ENCODE measurements around the gene RUNX1. TPM values are rescaled to one million over a fixed set of nuclear protein-coding genes. Genes with fewer than 3 reads are reported as not detected.

The RUNX1 gene
- total RNA-seq, 1 donor from 2014 or later, result 7.8 TPM

DNA sequence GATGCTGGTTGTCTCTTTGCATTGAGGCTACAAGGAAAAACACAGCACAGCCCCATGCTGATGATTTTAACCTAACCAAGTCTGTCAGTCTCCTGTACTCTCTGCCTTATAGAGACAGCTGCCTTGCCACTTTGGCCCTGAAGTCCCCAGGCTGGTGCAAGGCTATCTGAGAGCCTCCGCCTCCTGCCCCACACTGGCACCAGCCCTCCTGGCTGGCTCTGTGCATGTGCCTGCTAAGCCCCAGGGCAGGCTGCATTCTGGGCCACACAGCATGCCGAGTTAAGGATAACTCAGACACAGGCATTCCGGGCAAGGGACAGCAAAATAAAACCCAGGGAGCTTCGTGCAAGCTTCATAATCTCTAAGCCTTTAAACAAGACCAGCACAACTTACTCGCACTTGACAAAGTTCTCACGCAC, 910 bp downstream of the RUNX1 start:
- H3K9ac ChIP-seq (ENCODE audit: low read depth in 1 of 3, low read length in 3 of 3), result peak overlapping the region; percentile 79 to 93 (median 81)
- peak overlapping the region; percentile 76 for H3K27ac ChIP-seq (ENCODE audit: low read depth, low read length)
- H3K27me3 ChIP-seq (ENCODE audit: control insufficient read depth in 3 of 3, insufficient read depth in 3 of 3, low read length in 3 of 3), result no peaks in the 10 kb centered on the region
- H3K4me1 ChIP-seq (ENCODE audit: control insufficient read depth in 3 of 3, insufficient read depth in 3 of 3, low read length in 3 of 3), result peaks cover 40 to 65% (median 45%) of the 10 kb centered on the region in 3 donors
- no peaks in the 10 kb centered on the region for H3K36me3 ChIP-seq (ENCODE audit: control insufficient read depth in 3 of 3, insufficient read depth in 3 of 3, low read length in 3 of 3)
- peak overlapping the region; percentile 63 to 77 (median 73) for H3K4me3 ChIP-seq (ENCODE audit: low read length in 3 of 3)
- H3K9me3 ChIP-seq (ENCODE audit: control insufficient read depth in 3 of 3, low read length in 3 of 3), result no peaks in the 10 kb centered on the region

DNA sequence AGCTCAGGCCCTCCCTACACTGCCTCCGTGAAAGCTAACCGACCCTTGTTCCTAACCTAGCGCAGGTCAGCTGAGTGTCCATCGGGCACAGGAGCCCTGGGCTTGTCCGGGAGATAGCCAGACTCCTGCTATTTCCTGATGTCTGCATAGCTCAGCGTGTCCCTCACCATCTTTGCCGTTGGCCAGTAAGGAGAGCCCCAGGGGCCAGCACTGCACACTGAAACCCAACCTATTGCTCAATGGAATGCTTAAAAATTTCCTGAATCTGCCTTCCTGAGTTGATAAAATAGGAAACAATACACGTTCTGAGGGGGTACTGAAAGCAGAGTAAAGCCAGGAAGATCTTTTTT, 2.2 kb downstream of the RUNX1 start:
- no peaks in the 10 kb centered on the region for H3K27me3 ChIP-seq (ENCODE audit: control insufficient read depth in 3 of 3, insufficient read depth in 3 of 3, low read length in 3 of 3)
- peak overlapping the region; percentile 34 for H3K27ac ChIP-seq (ENCODE audit: low read depth, low read length)
- H3K9me3 ChIP-seq (ENCODE audit: control insufficient read depth in 3 of 3, low read length in 3 of 3), result no peaks in the 10 kb centered on the region
- no peaks in the 10 kb centered on the region for H3K36me3 ChIP-seq (ENCODE audit: control insufficient read depth in 3 of 3, insufficient read depth in 3 of 3, low read length in 3 of 3)
- peak overlapping the region; percentile 63 to 77 (median 73) for H3K4me3 ChIP-seq (ENCODE audit: low read length in 3 of 3)
- peak overlapping the region; percentile 79 to 93 (median 81) for H3K9ac ChIP-seq (ENCODE audit: low read depth in 1 of 3, low read length in 3 of 3)
- H3K4me1 ChIP-seq (ENCODE audit: control insufficient read depth in 3 of 3, insufficient read depth in 3 of 3, low read length in 3 of 3), result peaks cover 34 to 54% (median 40%) of the 10 kb centered on the region in 3 donors

DNA sequence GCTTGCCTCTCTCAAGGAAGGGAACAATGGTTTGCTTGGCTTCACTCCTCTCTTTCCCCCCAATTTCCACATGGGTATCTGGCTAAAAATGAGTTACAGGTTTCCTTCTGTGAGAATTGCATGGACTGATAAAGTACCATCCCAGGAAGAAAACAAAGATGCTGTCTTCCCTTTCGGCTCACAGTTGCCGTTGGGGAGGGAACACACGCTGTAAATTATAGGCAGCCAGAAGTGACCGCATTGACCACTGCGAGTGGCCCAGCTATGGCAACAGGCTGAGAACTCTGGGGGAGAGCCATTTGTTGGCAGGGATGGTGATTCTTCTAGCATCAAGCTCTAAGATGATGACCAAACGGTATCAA, 2.9 kb downstream of the RUNX1 start:
- H3K27ac ChIP-seq (ENCODE audit: low read depth, low read length), result no peak overlapping the region
- H3K27me3 ChIP-seq (ENCODE audit: control insufficient read depth in 3 of 3, insufficient read depth in 3 of 3, low read length in 3 of 3), result no peaks in the 10 kb centered on the region
- peaks cover 31 to 50% (median 36%) of the 10 kb centered on the region in 3 donors for H3K4me1 ChIP-seq (ENCODE audit: control insufficient read depth in 3 of 3, insufficient read depth in 3 of 3, low read length in 3 of 3)
- H3K36me3 ChIP-seq (ENCODE audit: control insufficient read depth in 3 of 3, insufficient read depth in 3 of 3, low read length in 3 of 3), result no peaks in the 10 kb centered on the region
- H3K4me3 ChIP-seq (ENCODE audit: low read length in 3 of 3), result peak overlapping the region in 1 of 3 donors; percentile 73
- no peaks in the 10 kb centered on the region for H3K9me3 ChIP-seq (ENCODE audit: control insufficient read depth in 3 of 3, low read length in 3 of 3)
- peak overlapping the region in 1 of 3 donors; percentile 79 for H3K9ac ChIP-seq (ENCODE audit: low read depth in 1 of 3, low read length in 3 of 3)

DNA sequence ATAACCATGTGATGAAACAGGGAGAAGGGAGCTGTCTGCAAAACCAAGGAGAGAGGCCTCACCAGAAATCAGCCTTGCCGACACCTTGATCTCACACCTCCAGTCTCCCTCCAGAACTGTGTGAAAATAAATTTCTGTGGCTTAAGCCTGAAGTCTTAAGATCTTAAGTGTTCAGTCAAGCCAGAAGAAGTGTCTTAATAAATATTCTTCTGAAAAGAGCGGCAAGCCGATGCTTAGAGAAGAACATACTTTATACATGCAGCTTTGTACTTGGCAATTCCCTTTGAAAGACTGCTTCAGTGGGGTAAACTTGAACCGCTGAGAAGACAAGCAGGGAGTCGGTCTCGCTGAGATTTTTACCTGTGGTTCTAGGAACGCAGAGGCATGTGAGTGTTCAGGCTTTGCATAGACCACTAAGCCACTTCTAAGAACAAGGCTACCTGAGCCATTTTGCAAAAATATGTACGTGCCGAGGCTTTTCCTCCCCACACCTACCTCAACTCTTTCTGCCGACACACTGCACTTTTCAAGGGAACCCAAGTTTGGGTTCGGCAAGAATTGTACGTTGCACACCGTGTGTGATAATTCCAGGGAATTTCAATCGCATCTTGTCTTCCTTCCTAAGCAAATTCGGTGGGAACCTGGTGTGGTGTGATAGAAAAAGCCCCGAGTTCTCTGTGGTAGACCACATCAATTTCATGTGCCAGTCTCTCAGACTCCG, 3.4 kb downstream of the RUNX1 start:
- H3K9ac ChIP-seq (ENCODE audit: low read depth in 1 of 3, low read length in 3 of 3), result no peak overlapping the region
- H3K27ac ChIP-seq (ENCODE audit: low read depth, low read length), result no peak overlapping the region
- peak overlapping the region in 1 of 3 donors; percentile 73 for H3K4me3 ChIP-seq (ENCODE audit: low read length in 3 of 3)
- peaks cover 26 to 45% (median 30%) of the 10 kb centered on the region in 3 donors for H3K4me1 ChIP-seq (ENCODE audit: control insufficient read depth in 3 of 3, insufficient read depth in 3 of 3, low read length in 3 of 3)
- no peaks in the 10 kb centered on the region for H3K27me3 ChIP-seq (ENCODE audit: control insufficient read depth in 3 of 3, insufficient read depth in 3 of 3, low read length in 3 of 3)
- H3K9me3 ChIP-seq (ENCODE audit: control insufficient read depth in 3 of 3, low read length in 3 of 3), result no peaks in the 10 kb centered on the region
- H3K36me3 ChIP-seq (ENCODE audit: control insufficient read depth in 3 of 3, insufficient read depth in 3 of 3, low read length in 3 of 3), result no peaks in the 10 kb centered on the region

DNA sequence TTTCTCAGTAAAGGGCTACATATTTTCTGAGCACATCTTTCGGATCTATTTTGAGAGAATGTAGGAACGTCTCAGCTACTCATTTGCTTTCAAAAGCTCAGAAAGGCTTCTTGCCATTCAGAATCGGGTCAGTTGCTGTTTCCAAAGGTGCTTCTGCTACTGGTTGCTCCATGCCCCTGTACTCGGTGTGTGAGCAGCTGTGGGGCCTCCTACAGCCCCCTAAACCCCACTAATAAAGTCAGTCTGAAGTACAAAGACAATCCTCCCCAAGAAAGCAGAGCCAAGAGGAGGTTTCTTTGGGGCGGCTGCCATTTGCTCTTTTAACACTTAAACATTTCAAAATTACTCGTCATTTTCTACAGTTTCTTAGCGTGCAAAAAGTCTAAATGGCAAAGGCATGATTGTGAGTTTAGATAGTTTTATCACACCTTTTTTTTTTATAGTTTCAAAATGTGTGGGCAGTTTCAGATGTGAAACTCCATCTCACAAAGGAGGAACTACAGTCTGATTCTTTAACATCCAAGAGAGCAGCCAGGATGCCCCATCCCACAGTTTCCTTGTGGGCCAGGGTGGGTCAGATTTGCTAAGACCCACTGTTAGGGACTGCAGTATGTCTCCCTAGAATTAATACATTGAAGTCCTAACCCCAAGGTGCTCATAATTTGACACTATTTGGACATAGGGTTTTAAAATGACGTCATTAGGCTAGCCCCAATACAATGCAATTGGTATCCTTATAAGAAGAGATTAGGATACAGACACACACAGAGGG, 4.1 kb downstream of the RUNX1 start:
- Histone ChIP-seq H3K9ac (ENCODE audit: low read depth in 1 of 3, low read length in 3 of 3) (no peak overlapping the region), H3K36me3 (ENCODE audit: control insufficient read depth in 3 of 3, insufficient read depth in 3 of 3, low read length in 3 of 3) (no peaks in the 10 kb centered on the region), H3K27ac (ENCODE audit: low read depth, low read length) (no peak overlapping the region), H3K9me3 (ENCODE audit: control insufficient read depth in 3 of 3, low read length in 3 of 3) (no peaks in the 10 kb centered on the region), H3K4me1 (ENCODE audit: control insufficient read depth in 3 of 3, insufficient read depth in 3 of 3, low read length in 3 of 3) (peaks cover 22 to 37% (median 25%) of the 10 kb centered on the region in 3 donors), H3K4me3 (ENCODE audit: low read length in 3 of 3) (no peak overlapping the region), H3K27me3 (ENCODE audit: control insufficient read depth in 3 of 3, insufficient read depth in 3 of 3, low read length in 3 of 3) (no peaks in the 10 kb centered on the region)

DNA sequence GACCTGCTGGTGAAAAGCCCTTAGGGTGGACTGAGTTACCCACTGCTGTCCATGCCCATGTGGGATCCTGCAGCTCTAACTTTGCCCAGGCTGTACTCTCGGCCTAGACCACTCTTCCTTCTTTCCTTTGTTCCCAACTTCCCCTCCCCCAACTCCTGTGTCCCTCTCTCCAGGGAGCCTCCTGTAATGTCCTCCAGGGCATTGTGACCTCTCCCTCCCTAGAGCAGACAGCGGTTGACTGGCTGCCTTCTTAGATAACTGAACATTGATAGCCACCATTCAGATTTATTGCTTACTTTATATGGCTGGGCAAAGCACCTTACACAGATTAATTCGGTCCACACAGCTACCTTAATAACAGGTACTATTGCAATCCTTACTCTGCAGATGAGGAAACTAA, 5.0 kb downstream of the RUNX1 start:
- Histone ChIP-seq H3K27ac (ENCODE audit: low read depth, low read length) (no peak overlapping the region), H3K27me3 (ENCODE audit: control insufficient read depth in 3 of 3, insufficient read depth in 3 of 3, low read length in 3 of 3) (no peaks in the 10 kb centered on the region), H3K36me3 (ENCODE audit: control insufficient read depth in 3 of 3, insufficient read depth in 3 of 3, low read length in 3 of 3) (no peaks in the 10 kb centered on the region), H3K4me1 (ENCODE audit: control insufficient read depth in 3 of 3, insufficient read depth in 3 of 3, low read length in 3 of 3) (peaks cover 18 to 31% (median 22%) of the 10 kb centered on the region in 3 donors), H3K4me3 (ENCODE audit: low read length in 3 of 3) (no peak overlapping the region), H3K9me3 (ENCODE audit: control insufficient read depth in 3 of 3, low read length in 3 of 3) (no peaks in the 10 kb centered on the region), H3K9ac (ENCODE audit: low read depth in 1 of 3, low read length in 3 of 3) (no peak overlapping the region)

DNA sequence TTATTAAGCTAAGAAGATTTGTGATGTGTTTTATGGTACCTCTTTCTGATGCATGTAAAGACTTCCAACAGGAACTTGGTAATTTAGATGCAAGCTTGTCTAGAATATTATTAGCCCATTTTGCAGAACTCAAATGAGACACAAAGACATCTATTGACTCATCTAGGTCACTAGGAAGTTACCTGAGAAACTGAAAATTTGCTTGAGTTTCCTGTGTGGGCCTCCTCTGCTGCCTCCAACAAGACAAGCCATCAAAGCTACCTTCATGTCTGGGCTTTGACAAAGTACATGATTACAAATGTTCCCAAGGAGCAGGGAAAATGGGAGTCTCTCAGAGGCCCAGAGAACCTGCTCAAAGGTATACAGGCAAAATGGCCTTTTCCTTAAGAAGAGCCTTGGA, 5.6 kb downstream of the RUNX1 start:
- Histone ChIP-seq H3K9me3 (ENCODE audit: control insufficient read depth in 3 of 3, low read length in 3 of 3) (no peaks in the 10 kb centered on the region), H3K27me3 (ENCODE audit: control insufficient read depth in 3 of 3, insufficient read depth in 3 of 3, low read length in 3 of 3) (no peaks in the 10 kb centered on the region), H3K4me1 (ENCODE audit: control insufficient read depth in 3 of 3, insufficient read depth in 3 of 3, low read length in 3 of 3) (peaks cover 13 to 30% (median 17%) of the 10 kb centered on the region in 3 donors), H3K9ac (ENCODE audit: low read depth in 1 of 3, low read length in 3 of 3) (no peak overlapping the region), H3K27ac (ENCODE audit: low read depth, low read length) (no peak overlapping the region), H3K4me3 (ENCODE audit: low read length in 3 of 3) (no peak overlapping the region), H3K36me3 (ENCODE audit: control insufficient read depth in 3 of 3, insufficient read depth in 3 of 3, low read length in 3 of 3) (no peaks in the 10 kb centered on the region)

DNA sequence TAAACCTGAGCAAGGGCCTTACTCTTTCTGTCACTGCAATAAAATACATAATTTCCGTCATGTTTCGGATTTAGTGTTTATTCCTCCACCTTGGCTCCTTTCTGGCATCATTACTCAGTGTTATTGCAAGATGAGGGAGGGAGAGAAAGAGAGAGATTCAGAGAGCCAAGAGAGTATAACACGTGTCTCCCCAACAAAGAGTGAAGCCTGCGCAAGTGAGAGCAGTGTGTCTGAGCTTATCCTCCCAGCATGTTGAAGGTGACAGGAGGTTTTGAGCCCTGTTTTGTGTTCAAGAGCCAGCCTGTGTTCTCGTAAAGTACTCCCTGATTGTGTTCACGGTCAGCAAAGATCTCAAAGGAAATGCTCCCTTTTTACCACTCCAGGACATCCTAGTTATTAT, 6.3 kb downstream of the RUNX1 start:
- peaks cover 12 to 24% (median 15%) of the 10 kb centered on the region in 3 donors for H3K4me1 ChIP-seq (ENCODE audit: control insufficient read depth in 3 of 3, insufficient read depth in 3 of 3, low read length in 3 of 3)
- H3K27ac ChIP-seq (ENCODE audit: low read depth, low read length), result no peak overlapping the region
- H3K27me3 ChIP-seq (ENCODE audit: control insufficient read depth in 3 of 3, insufficient read depth in 3 of 3, low read length in 3 of 3), result no peaks in the 10 kb centered on the region
- H3K9ac ChIP-seq (ENCODE audit: low read depth in 1 of 3, low read length in 3 of 3), result no peak overlapping the region
- H3K4me3 ChIP-seq (ENCODE audit: low read length in 3 of 3), result no peak overlapping the region
- H3K36me3 ChIP-seq (ENCODE audit: control insufficient read depth in 3 of 3, insufficient read depth in 3 of 3, low read length in 3 of 3), result no peaks in the 10 kb centered on the region
- no peaks in the 10 kb centered on the region for H3K9me3 ChIP-seq (ENCODE audit: control insufficient read depth in 3 of 3, low read length in 3 of 3)

DNA sequence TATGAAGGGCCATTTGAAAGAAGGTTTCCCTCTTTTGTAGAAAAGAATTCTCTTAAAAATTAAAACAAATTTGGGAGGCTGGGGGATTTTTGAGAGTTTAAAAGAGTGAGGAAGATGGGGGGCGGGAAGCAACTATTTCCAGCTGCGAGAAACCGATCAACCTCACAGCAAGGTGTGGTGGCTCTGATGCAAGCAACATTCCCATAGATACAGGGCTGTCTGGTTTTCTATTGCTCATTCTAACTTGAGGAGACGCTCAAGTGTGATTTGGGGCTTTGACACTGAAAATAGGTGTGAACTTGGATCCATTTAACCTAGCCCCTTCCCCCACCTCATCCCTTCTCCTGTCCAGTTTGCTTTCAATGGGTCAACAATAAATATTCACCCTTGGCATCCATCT, 7.2 kb downstream of the RUNX1 start:
- Histone ChIP-seq H3K27ac (ENCODE audit: low read depth, low read length) (no peak overlapping the region), H3K9me3 (ENCODE audit: control insufficient read depth in 3 of 3, low read length in 3 of 3) (no peaks in the 10 kb centered on the region), H3K36me3 (ENCODE audit: control insufficient read depth in 3 of 3, insufficient read depth in 3 of 3, low read length in 3 of 3) (no peaks in the 10 kb centered on the region), H3K4me1 (ENCODE audit: control insufficient read depth in 3 of 3, insufficient read depth in 3 of 3, low read length in 3 of 3) (peaks cover 3 to 19% (median 12%) of the 10 kb centered on the region in 3 donors), H3K9ac (ENCODE audit: low read depth in 1 of 3, low read length in 3 of 3) (no peak overlapping the region), H3K27me3 (ENCODE audit: control insufficient read depth in 3 of 3, insufficient read depth in 3 of 3, low read length in 3 of 3) (no peaks in the 10 kb centered on the region), H3K4me3 (ENCODE audit: low read length in 3 of 3) (no peak overlapping the region)

DNA sequence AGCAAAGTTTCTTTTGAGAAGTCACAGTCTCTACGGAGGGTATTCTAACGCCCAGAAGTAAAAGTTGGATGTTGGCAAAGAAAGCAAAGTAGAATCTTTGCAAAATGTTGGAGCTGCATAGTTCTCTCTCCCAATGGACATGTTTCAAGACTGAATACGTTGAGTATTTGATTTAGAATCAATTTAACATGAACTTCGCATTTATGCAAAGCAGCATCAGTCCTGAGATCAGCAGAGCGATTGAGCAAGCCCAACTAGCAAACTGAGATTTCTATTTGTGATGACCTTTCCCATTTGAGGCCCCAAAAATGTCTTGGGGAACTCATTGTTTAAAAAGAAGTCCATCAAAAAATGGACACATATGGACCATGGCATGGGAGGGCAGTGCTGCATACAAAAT, 8.0 kb downstream of the RUNX1 start:
- Histone ChIP-seq H3K9ac (ENCODE audit: low read depth in 1 of 3, low read length in 3 of 3) (no peak overlapping the region), H3K4me3 (ENCODE audit: low read length in 3 of 3) (no peak overlapping the region), H3K4me1 (ENCODE audit: control insufficient read depth in 3 of 3, insufficient read depth in 3 of 3, low read length in 3 of 3) (peaks cover 0 to 11% (median 5%) of the 10 kb centered on the region in 3 donors), H3K9me3 (ENCODE audit: control insufficient read depth in 3 of 3, low read length in 3 of 3) (no peaks in the 10 kb centered on the region), H3K27me3 (ENCODE audit: control insufficient read depth in 3 of 3, insufficient read depth in 3 of 3, low read length in 3 of 3) (no peaks in the 10 kb centered on the region), H3K36me3 (ENCODE audit: control insufficient read depth in 3 of 3, insufficient read depth in 3 of 3, low read length in 3 of 3) (no peaks in the 10 kb centered on the region), H3K27ac (ENCODE audit: low read depth, low read length) (no peak overlapping the region)
